LHCN-M2 (cell line): ENCODE data around the gene WDR77. TPM values are rescaled to one million over a fixed set of nuclear protein-coding genes. Genes with fewer than 3 reads are reported as not detected.
A peak's percentile ranks its signal among the peaks of the same experiment; 100 is the strongest.

Source experiments
- DNase-seq: peaks from one replicate; pipeline ENCODE4 v3.0.0-alpha.2; 2012; ENCODE audit warnings: low read depth
- total RNA-seq: library from RNA; depleted of rRNA; stranded (reverse); fragments of >200 nt; gene quantifications from 2 replicates; pipeline ENCODE4 v1.2.3, GENCODE V29; 2014

Gene WDR77
- total RNA-seq, 1 experiment from 2014 or later: 75.0 TPM

DNA sequence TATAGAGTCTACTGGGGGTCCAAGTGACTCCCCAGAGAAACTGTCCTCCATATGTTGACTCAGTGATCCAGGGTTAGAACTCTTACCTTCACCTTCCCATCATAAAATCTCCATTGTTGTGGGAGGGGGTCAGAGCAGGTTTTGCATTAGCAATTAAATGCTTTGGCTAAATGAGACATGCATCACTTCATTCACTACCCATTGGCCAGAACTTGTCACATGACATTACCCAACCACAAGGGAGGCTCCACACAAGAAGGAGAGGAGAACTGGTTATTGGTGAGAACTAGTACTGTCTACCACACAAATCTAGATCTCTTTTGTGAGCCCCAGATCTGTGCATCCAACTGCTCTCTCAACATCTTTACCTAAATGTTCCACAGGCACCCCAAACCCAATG is 20.5 kb upstream of the WDR77 start:
- DNase-seq: no peak

DNA sequence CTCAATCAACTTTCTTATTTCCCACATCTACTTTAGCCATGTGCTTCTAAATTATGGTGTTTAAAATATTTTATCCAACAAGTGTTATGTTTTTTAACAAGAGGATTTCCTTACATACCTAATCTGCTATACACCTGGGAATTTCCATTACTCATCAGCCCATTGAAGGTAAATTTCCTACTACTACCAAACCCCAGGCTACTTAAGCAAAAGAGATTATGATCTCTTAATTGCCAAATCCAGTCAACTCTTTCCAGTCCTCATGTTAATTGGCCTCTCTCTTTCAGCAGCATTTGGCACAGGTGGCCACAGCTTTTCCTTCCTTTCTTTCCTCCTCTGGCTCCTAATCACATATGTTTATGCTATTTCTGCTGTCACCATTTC is 19.7 kb upstream of the WDR77 start:
- no peak for DNase-seq

DNA sequence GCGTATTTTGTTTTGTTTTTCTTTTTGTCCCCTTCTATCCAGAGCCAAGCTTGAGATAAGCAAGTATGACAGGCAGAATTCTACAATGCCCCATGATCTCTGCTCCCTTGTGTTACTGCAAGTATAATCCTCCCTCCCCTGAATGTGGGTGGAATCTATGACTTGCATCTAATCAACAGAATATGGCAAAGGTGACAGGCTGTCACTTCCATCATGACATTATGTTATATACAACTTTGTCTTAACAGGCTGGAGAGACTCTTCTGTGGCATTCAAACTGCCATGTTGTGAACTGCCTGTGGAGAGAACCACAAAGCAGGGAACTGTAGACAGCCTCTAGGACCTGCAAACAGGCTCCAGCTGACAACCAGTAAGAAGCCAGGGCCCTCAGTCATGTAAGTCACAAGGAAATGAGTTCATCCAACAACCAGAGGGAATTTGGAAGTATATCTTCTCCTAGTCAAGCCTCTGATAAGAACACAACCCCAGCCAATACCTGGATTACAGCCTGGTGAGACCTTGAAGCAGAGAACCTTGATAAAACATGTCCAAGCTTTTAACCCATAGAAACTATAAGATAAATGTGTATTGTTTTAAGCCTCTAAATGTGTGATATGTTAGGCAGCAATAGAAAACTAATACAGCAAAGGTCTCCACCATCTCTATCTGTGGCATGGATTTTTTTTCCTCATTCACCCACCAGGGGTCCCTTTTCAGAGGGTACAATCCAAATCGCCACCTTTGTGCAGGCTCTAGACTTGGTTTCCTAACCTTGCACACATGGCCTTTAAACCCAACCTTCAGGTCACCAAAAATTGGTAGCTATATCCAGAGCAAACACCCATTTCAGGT is 19.0 kb upstream of the WDR77 start:
- DNase-seq: no peak

DNA sequence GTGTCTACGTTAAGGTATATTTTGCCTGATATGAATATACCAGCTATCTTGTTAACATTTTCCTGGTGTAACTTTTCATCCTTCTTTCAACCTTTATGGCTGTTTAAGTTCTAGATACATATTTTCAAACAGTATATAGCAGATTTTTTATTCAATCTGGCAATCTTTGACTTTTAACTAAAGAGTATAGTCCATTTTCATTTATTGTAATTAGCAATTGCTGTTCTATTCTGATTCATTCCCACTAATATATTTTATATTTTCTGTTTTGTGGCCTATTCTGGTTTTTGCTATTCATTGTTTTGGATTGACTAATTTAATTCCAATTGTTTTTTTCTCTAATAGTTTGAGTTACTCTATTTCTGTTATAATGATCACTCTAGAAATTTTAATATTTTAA is 17.4 kb upstream of the WDR77 start:
- DNase-seq: no peak

DNA sequence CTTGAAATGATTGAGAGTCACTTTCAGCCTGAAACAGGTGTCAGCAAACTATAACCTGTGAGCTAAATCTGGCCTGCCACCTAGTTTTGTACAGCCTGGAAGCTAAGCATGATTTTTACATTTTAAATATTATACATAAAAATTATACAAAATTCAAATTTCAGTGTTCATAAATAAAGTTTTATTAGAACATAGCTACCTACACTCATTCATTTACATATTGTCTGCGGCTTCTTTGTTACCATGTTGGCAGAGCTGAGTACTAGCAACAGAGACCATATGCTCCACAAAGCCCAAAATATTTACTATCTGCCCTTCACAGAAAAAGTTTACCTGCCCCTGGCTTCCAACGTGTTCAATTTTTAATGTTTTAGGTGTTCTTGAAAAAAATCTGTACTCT is 16.7 kb upstream of the WDR77 start:
- DNase-seq: no peak

DNA sequence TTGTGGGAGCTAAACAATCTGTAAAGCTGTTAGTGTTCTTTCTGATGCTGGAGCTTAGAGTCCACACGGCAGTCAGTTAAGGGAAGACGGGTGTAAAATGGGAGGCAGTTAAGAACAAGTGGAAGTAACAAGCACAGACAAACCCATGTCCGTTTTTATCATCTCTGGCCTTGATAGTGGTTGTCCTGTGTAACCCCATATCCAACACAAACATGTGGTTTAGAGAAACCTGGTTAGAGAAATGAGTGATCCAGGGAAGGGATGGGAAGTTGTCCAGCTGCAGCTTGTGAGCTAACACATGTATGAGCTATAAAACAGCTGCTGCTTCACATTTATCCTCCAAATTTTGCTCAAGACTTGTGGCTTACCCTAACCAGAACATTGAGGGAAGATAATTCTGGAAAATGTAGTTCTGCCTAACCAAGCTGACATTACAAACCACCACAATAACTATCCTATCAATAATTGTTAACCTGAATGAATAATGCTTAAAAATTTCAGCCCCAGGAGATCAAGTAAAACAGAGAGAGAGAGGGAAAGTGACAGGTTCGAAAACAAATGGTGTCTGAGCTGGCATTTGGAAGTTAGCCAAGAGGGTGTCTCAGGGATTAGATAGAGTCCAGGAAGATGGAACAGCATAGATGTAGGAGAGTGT is 14.1 kb upstream of the WDR77 start:
- DNase-seq: peak; percentile 97

DNA sequence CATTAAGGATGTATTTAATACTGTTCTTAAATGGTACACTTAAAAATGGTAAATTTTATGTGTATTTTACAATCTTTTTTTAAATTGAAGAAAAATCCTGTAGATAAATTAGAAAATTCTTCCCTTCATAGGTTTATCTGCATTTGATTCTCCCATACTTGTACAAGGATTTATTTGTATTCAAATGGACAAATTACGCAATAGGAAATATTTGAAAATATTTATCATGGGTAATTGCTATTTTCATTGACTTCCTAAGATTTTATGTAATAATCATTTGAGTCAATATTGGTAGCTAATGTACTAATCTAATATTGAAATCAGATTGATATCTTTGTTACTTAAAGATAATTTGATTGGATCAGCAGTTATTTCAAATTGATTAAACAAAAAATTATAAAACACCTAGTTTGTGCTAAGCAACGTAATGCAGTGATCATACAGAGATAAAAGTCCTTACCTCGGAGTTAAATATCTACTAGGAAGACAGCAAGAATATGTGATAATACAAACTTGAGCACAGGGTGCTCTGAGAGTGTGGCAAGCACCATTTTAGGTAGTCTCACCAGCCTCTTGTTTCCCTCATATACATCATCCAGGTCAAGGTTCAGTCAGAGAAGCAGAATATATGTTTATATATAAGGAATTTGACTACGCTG is 13.4 kb upstream of the WDR77 start:
- no peak for DNase-seq

DNA sequence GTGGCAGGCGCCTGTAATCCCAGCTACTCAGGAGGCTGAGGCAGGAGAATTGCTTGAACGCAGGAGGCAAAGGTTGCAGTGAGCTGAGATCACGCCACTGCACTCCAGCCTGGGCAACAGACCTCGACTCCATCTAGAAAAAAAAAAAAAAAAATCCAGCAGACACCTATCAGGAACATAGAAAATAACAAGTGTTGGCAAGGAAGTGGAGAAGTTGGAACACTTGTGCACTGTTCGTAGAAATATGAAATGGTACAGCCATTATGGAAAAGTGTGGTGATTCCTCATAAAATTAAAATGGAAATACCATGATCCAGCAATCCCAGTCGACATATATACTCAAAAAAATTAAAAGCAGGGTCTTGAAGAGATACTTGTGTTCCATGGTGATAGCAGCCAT is 12.7 kb upstream of the WDR77 start:
- DNase-seq: no peak

DNA sequence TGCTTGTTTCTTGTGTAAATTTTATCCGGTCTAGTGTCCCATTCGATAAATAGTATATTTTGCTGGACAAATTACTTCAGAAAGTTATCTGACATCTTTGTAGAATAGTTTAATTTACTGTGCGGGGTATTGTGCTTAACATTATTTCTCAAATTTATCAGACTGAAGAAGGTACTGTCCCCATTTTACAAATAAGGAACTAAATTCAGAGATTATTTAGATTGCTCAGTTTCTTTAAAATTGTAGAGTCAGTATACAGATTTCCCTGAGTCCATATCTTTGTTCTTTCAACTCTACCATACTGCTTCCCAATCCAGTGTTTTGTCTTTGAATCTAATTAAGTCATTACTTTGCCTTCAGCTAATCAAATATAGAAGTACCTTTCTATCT is 6.6 kb upstream of the WDR77 start:
- DNase-seq: no peak

DNA sequence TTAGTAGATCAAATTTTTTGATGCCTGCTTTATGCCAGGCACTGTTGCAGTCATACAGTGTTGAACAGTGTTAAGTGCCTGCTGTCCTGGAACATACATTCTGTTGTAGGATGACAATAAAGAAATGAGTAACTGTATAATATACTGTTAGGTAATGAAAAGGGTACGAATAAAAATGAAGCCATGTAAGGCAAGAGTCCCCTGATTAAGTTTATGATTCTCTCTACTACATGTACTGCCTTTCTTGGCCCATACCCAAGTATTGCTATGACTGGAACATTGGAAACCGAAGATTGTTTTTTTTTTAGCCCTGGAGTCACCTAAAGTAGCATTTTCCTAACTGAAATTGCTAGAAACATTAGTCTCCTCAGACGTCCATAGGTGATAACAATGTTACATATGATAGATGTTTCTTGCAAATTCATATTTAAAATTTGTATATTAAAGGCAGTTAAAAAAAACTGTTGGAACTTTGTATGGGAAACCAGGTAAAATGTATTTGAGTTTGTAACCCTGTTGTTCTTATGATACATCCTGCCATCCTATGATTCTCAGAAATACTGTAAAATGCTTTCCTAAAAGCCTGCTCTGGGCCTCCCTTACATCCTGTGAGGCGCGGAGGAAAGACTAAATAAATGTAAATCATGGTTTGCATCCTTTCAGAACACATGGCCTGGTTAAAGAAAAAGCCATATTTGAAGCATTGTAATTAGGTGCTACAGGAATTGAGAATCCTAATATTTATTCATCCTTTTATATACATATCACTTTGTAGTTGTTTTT is 6.0 kb upstream of the WDR77 start:
- DNase-seq: no peak

DNA sequence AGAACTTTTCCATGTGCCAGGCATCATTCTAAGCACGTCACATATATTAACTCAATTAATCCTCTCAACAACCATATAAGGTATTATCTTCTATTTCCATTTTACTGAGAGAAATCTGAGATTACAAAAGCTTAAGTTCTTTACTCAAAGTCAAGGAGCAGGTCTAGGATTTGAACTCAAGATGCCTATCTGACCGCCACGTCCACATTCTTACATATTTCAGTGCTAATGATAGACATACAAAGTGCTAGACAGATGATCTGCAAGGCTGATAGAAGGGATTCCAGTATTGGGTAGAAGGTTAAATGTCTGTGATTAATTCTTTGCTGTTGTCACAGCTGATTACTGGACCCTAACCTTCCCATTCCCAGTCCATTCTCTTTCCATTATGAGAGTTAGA is 4.7 kb upstream of the WDR77 start:
- DNase-seq: no peak

DNA sequence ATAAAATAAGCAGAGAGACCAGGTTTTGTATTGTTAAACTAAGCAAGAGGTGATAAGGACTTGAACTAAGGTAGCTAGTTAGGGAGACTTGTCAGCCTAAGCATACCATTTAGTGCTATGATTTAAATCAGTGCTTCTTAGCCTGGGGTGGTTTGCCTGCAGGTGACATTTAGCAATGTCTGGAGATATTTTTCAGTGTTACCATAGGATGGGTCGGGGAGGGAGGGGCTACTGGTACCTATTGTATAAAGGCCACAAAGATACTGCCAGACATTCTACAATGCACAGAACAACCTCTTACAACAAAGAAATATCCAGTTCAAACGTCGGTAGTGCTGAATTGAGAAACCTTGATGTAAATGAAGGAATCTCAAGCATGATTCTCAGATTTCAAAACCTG is 3.5 kb upstream of the WDR77 start:
- DNase-seq: no peak

DNA sequence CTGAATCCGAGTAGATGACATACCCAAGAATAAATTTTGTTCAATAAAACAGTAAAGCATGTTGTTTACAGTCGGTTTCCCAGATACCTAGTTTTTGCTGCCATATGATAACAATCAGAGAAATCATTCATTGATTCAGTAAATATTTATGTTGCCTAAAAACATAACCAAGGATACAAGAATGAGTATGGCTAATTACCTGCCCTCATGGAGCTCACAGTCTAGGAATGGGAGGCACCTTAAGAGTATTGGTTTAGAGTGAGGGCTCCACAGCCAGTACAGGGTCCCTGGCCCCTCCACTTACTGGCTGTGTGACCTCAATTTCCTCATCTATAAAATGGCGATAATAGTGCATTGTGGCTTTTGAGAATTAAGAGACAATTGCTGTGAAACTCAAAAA is 1.1 kb upstream of the WDR77 start:
- DNase-seq: no peak

DNA sequence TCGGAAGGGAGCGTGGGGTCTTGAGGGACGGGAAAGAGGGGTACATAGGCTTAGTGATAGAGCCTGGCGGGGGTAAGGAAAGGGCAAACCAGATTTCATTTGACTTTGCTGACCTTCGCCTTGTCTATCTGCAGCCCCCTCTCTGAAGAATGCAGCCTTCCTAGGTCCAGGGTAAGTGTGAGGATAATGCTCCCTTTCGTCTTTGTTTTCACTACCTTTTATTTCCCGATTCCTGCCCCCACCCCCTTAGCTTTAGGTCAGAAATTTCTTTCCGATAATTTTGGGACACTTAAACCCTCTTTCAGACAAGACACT is 604 bp upstream of the WDR77 start:
- no peak for DNase-seq

DNA sequence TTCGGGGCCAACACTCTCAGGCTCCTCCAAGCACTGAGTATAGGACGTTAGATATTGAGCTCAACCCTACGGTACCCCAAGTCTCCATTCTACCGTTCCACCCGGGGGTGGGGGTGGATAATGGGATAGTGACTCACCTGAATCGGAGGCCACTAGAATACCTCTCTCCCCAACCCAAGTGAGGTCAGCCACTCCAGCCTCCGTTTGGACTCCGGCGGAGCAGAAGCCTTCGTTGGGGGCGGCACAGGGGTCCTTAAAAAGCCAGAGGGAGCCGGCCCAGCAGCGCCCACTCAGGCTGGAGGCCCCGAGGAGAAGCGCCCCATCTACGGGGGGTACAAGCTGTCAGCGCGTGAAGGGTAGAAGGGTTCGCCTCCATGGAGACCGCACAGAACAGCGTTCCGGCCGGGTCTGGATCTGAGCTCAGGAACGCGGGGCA is 556 bp downstream of the WDR77 start:
- DNase-seq: peak; percentile 17

DNA sequence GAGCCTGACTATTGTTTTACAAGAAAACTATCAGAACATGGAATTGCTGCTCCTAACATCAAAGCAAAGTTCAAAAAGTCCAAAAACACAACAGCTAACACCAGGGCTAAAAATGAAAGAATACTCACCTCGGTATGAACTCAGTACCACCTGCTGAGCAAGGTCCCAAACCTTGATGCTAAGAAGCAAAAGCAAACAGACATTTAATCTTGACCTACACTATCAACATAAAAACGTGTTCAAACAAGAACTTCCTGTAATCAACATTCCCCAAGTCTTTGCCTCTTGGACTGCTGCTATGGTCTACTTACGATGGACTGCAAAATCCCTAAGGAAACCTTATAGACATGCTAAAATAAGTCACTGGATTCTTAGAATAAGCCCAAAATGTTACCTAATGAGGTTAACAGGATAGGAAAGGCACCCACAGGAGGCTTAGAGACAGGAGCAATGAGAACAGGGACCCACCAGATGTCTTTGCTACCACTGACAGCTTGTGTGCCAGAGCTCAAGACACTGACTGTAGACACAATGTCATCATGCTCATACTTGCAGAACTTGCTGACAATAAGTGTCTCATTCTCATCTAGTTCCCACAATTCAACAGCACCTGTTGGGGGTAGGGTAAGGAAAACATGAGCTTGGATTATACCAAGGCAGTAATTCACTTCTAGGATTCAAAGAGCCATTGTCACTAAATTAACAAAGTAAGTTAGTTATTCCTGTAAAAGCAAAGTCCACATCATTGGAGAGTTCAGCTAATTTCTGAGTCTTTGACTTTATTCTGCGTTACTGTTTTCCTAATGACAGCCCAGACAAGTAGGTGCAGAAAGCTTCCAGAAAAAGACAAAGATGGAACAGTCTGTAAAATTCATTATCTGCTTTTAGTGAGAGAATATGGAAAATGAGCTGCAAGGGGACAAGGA is 1.8 kb downstream of the WDR77 start:
- DNase-seq: no peak

DNA sequence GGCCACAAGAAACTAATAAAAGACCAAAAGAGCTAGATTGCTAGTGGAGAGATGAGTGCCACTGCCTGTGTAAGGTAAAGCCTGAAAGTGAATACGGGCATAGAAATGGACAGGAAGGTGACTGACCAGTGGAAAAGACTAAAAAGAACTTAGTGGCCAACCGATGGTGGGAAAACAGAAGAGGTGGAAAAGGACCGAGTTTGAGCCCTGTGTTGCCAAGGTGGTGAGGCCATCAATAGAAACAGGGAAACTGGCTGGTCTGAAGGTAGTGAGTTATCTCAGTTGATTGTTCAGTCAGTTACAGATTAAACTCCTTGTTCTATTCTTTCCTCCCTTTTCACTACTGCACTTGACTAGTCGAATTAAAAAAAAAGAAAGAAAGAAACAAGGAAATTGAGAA is 2.5 kb downstream of the WDR77 start:
- no peak for DNase-seq

DNA sequence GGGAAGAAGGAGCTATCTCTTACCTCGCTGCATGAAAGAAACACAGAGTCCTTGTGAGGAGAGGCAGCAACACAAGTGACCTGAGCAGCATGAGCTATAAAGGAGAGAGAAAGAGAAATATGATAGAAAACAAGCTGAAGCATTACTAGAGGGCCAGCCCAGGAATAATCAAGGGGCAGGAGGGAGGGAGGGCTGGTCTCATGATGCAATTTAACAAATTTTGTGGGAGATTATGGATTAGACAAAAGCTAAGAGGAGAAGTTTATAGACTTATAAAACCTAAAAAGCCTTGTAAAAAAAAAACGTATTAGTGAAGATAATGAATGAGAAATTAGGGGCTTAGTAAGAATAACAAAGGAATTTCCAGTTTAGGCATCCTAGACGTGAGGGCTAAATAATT is 5.0 kb downstream of the WDR77 start:
- DNase-seq: no peak

DNA sequence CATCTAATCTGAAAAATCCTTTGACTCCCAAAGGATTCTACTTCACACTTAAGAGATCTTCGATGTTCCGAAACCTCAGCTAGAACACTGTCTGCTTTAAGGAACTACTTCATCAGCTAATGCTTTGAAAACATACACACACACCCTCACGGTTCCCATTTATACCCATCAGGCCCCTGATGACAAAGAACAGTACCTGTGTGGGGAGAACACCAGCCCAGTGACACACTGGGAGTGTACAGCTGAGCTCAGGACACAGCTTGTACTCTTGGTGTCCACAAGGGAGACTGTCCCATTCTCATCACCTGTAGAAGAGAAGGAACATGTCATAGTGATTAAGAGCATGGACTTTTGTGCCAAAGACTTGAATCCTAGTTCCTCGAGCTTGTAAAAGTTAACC is 6.6 kb downstream of the WDR77 start:
- DNase-seq: no peak

DNA sequence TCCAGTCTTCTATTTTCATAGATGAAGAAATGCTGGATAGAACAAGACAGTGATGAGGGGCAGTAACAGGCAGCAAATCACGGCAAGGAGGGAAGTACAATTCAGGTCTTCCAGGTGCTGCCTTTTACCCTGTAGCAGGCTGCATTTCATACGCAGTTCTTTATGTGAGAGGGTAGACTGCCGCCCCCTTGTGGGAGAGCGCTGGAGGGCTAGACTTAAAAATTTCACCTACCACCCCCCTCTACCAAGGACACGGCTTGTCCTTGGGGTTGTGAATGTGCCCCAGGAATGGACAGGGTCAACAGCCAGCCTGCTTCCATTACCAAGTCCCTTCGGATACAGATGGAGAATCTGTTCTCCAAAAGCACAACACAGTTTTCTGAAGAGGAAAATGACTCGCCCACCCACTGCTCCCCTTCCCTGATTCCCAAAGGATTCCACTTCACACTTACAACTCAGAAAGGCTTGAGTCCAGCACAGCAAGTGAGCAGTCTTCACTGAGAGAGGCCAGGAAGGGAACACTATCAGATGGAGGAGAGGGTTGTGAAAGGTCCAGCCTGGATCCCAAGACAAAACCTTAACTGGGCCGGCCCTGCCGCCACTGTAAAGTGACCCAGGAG is 7.4 kb downstream of the WDR77 start:
- DNase-seq: no peak
